Measurements from ENCODE around the gene MYLK. TPM values are rescaled to one million over a fixed set of nuclear protein-coding genes. Genes with fewer than 3 reads are reported as not detected.
A peak's percentile ranks its signal among the peaks of the same experiment; 100 is the strongest.

The MYLK gene
- total and polyA plus RNA-seq, 8 donors, result 35.1 to 916 (median 340) TPM

GRCh38 chr3:123586968-123587367 lies 297.2 kb downstream of the MYLK start:
- Histone ChIP-seq H3K4me3 (no peak overlapping the region), H3K4me1 (peaks cover 6 to 35% (median 25%) of the 10 kb centered on the region in 4 donors), H3K27me3 (no peaks in the 10 kb centered on the region), H3K36me3 (peaks cover 0 to 18% (median 5%) of the 10 kb centered on the region in 4 donors), H3K27ac (no peak overlapping the region), H3K9me3 (peaks cover 0 to 15% (median 10%) of the 10 kb centered on the region in 4 donors)
- DNase-seq, result no peak
- 83 to 92% (median 86%) methylated on average over 2 of the region's 2 CpGs for WGBS, 5 donors
- intact Hi-C loops (cut with DNase I; ENCODE audit: low total_unique reads), result no loop called here
- no peak for TF ChIP-seq EP300 (IDR thresholded peaks at IDR 0.05)
- TF ChIP-seq CTCF (IDR thresholded peaks at IDR 0.05), result no peak
- TF ChIP-seq POLR2A (IDR thresholded peaks at IDR 0.05), result no peak
- TF ChIP-seq POLR2AphosphoS5 (IDR thresholded peaks at IDR 0.05), result no peak

GRCh38 chr3:123586131-123586530 lies 298.0 kb downstream of the MYLK start:
- intact Hi-C loops (cut with DNase I; ENCODE audit: low total_unique reads), result no loop called here
- H3K4me1 ChIP-seq, result peaks cover 6 to 35% (median 25%) of the 10 kb centered on the region in 4 donors
- 3 to 7% (median 4%) methylated on average over 10 of the region's 10 CpGs for WGBS, 5 donors
- no peaks in the 10 kb centered on the region for H3K27me3 ChIP-seq
- H3K36me3 ChIP-seq, result peaks cover 4 to 16% (median 10%) of the 10 kb centered on the region in 4 donors
- TF ChIP-seq POLR2AphosphoS5 (IDR thresholded peaks at IDR 0.05), result no peak
- no peak for TF ChIP-seq EP300 (IDR thresholded peaks at IDR 0.05)
- TF ChIP-seq POLR2A (IDR thresholded peaks at IDR 0.05), result no peak
- TF ChIP-seq CTCF (IDR thresholded peaks at IDR 0.05), result no peak
- DNase-seq, result peak; percentile 40 to 70
- H3K4me3 ChIP-seq, result peak overlapping the region; percentile 88 to 96 (median 92)
- H3K27ac ChIP-seq, result peak overlapping the region; percentile 11 to 95 (median 92)
- H3K9me3 ChIP-seq, result peaks cover 0 to 12% (median 9%) of the 10 kb centered on the region in 4 donors

GRCh38 chr3:123584988-123585937 lies 298.9 kb downstream of the MYLK start, which contains the start of gene HACD2:
HACD2 (minus strand) TSS chr3:123585053; CDS start chr3:123585027, 26 bp downstream.
- WGBS, 5 donors, result 0 to 1% (median 1%) methylated on average over 38 to 54 of the region's 54 CpGs
- TF ChIP-seq CTCF (IDR thresholded peaks at IDR 0.05) (no peak), POLR2AphosphoS5 (IDR thresholded peaks at IDR 0.05) (peak; percentile 67 to 95 (median 95)), POLR2A (IDR thresholded peaks at IDR 0.05) (peak in 2 of 4 donors; percentile 30 to 57)
- intact Hi-C loops (cut with DNase I; ENCODE audit: low total_unique reads), result no loop called here

GRCh38 chr3:123584284-123584987 lies 299.7 kb downstream of the MYLK start:
- H3K27ac ChIP-seq, result peak overlapping the region; percentile 88 to 95 (median 92)
- TF ChIP-seq EP300 (IDR thresholded peaks at IDR 0.05), result no peak
- no peak for TF ChIP-seq POLR2A (IDR thresholded peaks at IDR 0.05)
- TF ChIP-seq CTCF (IDR thresholded peaks at IDR 0.05), result no peak
- TF ChIP-seq POLR2AphosphoS5 (IDR thresholded peaks at IDR 0.05), result no peak
- WGBS, 5 donors, result 0 to 2% (median 1%) methylated on average over 27 to 65 of the region's 65 CpGs
- intact Hi-C loops (cut with DNase I; ENCODE audit: low total_unique reads), result no loop called here
- no peaks in the 10 kb centered on the region for H3K9me3 ChIP-seq
- DNase-seq, result peak in 1 of 2 donors; percentile 67
- peaks cover 11 to 27% (median 22%) of the 10 kb centered on the region in 4 donors for H3K36me3 ChIP-seq
- no peaks in the 10 kb centered on the region for H3K27me3 ChIP-seq
- peaks cover 6 to 35% (median 25%) of the 10 kb centered on the region in 4 donors for H3K4me1 ChIP-seq
- peak overlapping the region; percentile 88 to 96 (median 92) for H3K4me3 ChIP-seq

More at GRCh38 chr3:123584988-123585937, 298.9 kb downstream of the MYLK start, which contains the start of gene HACD2:
- Histone ChIP-seq H3K4me1 (peaks cover 6 to 35% (median 25%) of the 10 kb centered on the region in 4 donors), H3K27me3 (no peaks in the 10 kb centered on the region), H3K4me3 (peak within 1 kb of the TSS; percentile 88 to 96 (median 92)), H3K9me3 (peaks cover 0 to 3% (median 1%) of the 10 kb centered on the region in 4 donors), H3K27ac (peak within 1 kb of the TSS; percentile 88 to 95 (median 92)), H3K36me3 (peaks cover 10 to 18% (median 14%) of the 10 kb centered on the region in 4 donors)
- peak; percentile 97 to 99 for DNase-seq

All from stomach (tissue), 9 donors.